ENCODE results near the gene SIGMAR1.

The SIGMAR1 gene

GRCh38 chr9:34637356-34638137, at the start of gene SIGMAR1:
Gene SIGMAR1, minus strand, starts transcription at chr9:34637787. Its CDS starts 90 bp downstream, at chr9:34637697.
- peak; percentile 96 for DNase-seq (ENCODE audit: low spot score)
- no peak for TF ChIP-seq CTCF (IDR thresholded peaks at IDR 0.05; ENCODE audit: extremely low read depth, missing control alignments)

GRCh38 chr9:34686732-34687131, 49.1 kb upstream of the SIGMAR1 start:
- no peak for TF ChIP-seq CTCF (IDR thresholded peaks at IDR 0.05; ENCODE audit: extremely low read depth, missing control alignments)
- DNase-seq (ENCODE audit: low spot score), result no peak

- no peak for DNase-seq (ENCODE audit: low spot score)
- no peak for TF ChIP-seq CTCF (IDR thresholded peaks at IDR 0.05; ENCODE audit: extremely low read depth, missing control alignments)
These were observed 48.6 kb upstream of the SIGMAR1 start for GRCh38 chr9:34686231-34686630.

- no peak for TF ChIP-seq CTCF (IDR thresholded peaks at IDR 0.05; ENCODE audit: extremely low read depth, missing control alignments)
- no peak for DNase-seq (ENCODE audit: low spot score)
These were observed 48.0 kb upstream of the SIGMAR1 start for GRCh38 chr9:34685591-34685990.

- no peak for DNase-seq (ENCODE audit: low spot score)
- no peak for TF ChIP-seq CTCF (IDR thresholded peaks at IDR 0.05; ENCODE audit: extremely low read depth, missing control alignments)
These were observed 47.2 kb upstream of the SIGMAR1 start for GRCh38 chr9:34684816-34685215.

GRCh38 chr9:34684145-34684544, 46.6 kb upstream of the SIGMAR1 start:
- no peak for DNase-seq (ENCODE audit: low spot score)
- TF ChIP-seq CTCF (IDR thresholded peaks at IDR 0.05; ENCODE audit: extremely low read depth, missing control alignments), result no peak

- no peak for DNase-seq (ENCODE audit: low spot score)
- TF ChIP-seq CTCF (IDR thresholded peaks at IDR 0.05; ENCODE audit: extremely low read depth, missing control alignments), result no peak
These were observed 38.3 kb upstream of the SIGMAR1 start for GRCh38 chr9:34675869-34676268.

Measured in GM20000 (cell line).